ENCODE measurements around the gene KCNH2.

The KCNH2 gene

DNA sequence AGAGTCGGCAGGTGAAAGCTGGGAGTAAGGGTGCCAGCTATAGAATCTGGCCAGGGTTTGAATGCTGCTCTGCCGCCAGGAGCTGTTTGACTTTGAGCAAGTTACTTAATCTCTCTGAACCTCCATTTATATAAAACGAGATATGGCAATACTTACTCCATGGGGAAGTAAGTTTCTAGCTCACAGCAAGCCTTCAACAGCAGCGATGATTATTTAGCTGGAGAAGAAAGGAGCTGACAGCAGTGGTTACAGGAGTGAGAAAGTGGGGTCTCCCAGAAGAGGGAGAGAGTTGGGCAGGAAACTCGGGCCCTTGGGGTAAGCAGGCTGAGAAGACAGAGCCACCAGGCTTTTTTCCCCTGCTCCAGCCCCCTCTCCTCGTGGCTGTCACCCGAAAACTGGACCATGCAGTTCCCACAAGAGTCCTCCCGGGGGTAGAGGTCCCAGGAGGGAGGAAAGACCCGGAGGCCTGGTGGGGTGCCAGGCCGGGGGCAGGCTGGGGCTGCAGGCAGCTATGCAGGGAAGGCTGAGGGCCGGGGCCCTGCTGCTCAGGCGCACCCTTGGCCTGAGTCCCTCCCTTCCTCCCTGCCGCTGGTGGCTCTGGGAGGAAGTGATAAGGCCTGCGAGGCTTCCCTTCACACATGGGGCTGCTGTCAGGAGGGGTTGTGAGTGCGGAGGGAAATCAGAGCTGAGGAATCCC, 16.2 kb upstream of the KCNH2 start:
- DNase-seq, result no peak

DNA sequence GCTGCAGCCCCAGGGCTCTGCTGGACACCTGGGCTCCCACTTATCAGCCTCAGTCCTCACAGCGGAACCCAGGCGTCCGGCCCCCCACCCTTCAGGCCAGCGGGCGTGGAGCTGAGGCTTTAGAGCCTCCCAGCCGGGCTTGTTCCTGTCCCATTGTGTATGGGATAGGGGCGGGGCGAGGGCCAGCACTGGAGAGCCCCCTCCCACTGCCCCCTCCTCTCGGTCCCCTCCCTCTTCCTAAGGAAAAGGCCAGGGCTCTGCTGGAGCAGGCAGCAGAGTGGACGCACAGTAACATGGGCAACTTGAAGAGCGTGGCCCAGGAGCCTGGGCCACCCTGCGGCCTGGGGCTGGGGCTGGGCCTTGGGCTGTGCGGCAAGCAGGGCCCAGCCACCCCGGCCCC, 15.4 kb upstream of the KCNH2 start:
- no peak for DNase-seq

DNA sequence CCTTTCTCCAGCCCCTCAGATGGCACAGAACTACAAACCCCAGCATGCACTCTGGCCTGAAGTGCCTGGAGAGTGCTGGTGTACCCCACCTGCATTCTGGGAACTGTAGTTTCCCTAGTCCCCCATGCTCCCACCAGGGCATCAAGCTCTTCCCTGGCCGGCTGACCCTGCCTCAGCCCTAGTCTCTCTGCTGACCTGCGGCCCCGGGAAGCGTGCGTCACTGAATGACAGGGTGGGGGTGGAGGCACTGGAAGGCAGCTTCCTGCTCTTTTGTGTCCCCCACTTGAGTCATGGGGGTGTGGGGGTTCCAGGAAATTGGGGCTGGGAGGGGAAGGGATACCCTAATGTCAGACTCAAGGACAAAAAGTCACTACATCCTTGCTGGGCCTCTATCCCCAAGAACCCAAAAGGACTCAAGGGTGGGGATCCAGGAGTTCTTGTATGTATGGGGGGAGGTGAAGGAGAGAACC, 14.7 kb upstream of the KCNH2 start:
- DNase-seq, result no peak

DNA sequence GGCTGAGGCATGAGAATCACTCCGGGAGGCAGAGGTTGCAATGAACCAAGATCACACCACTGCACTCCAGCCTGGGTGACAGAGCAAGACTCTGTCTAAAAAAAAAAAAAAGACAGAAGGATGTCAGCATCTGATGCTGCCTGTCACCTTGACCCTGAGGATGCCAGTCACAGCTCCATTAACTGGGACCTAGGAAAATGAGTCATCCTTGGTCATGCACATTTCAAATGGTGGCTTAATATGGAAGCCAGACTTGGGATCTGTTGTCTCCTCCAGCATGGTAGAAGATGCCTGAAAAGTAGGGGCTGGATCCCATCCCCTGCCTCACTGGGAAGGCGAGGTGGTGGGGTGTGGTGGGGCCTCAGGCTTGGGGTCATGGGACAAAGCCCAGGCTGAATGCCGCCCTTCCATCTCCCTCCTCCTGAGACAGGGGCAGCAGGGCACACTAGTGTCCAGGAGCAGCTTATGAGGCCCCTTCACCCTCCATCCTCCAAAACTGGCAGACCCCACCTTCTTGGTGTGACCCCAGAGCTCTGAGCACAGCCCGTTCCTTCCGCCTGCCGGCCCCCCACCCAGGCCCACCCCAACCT, 14.0 kb upstream of the KCNH2 start:
- DNase-seq, result no peak

DNA sequence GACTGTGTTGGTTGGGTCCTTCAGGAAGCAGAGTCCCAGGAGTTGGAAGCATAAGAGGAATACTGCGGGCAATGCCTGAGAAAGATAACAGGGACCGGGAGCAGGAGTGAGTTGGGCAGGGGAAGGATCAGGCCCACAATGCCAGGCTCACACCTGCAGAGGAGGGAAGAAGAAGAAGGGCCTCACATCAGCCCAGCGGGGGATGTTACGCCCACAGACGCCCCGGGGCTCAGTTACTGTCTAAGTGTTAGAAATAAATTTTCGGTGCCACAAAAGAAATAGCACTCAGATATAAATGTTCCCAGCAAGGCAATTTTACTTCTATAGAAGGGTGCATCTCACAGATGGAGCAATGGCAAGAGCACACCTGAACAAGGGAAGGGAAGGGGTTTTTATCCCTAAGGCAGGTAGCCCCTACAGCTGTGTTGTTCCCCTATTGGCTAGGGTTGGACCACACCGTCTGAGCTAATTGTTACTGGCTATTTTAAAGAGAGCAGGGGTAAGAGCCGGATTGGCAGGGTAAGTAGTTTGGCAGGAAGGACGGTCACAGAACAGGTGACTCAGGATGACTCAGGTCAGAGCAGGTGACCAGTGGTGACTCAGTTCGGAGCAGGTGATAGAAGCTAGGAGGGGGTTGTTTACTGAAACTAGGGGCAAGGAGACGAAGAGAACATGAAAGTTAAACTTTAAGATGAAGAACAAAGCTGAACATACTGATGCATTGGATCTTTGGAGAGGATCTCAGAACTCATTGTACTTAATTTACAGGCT, 12.5 kb upstream of the KCNH2 start, which contains the start of gene NOS3:
TSS of gene NOS3 (plus strand) at position 602 of the 771 bp plus-strand sequence. CDS start 2,787 bp downstream, outside the sequence.
- no peak for DNase-seq

DNA sequence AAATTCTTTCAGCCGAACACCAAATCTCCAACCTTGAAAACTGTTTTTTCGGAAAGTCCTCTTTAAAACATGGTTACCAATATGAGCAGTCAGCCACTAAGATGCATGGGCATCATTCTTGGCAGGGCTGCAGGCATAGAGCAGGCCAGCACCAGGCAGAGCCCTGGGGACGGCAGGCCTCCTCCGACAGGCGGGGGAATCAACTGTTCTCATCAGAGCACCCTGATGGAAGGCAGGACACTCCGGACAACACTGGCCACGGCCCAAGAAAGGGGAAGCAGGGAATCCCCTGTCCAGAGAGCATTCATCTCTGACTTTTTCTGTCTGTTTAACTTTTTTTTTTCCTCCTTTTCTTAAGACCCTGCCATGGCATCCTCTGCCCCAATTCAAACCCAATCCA, 11.3 kb upstream of the KCNH2 start:
- no peak for DNase-seq

DNA sequence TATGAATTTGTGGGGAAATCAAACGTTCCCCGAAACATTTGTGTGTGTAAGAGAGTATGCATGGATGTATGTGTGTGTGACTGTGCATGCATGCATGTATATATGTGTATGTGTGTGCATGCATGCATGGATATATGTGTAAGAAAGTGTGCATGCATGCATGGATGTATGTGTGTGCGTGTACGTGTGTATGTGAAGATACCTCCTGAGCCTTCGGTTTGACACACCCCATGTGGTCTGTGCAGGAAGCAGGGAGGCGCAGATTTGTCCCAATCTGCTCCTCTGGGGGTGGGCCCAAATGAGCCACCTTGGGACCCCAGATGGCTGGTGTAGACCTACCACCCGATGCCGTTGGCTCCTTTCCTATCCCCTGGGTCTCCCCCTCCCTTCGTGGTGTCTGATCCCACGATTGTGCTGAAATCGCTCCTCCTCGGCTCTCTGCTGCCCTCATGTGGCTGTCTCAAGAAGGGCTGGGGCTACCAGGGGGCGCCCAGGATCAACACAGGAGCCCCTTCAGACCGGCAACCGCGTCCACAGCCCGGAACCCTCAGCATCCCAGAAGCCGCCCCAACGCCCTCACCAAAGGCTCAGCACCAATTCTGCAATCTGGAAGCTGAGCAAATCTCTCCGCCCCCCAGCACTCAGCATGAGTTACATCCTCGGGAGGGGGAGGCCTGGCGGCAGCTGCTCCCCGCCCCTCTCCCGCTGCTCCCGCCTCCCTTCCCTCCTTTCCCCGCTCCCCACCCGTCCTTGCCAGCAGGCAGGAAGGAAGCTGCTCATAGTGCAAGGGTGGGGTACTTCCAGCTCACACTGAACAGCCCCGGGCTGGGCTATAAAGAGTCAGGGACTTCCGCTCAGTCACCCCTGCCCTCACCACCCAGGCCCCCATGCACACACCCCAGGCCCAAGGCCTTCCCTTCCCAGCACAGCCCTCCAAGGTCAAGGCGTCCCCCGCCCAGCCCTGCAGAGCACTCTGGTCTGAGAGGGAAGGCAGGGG, 10.4 kb upstream of the KCNH2 start:
- DNase-seq, result peak; percentile 43

DNA sequence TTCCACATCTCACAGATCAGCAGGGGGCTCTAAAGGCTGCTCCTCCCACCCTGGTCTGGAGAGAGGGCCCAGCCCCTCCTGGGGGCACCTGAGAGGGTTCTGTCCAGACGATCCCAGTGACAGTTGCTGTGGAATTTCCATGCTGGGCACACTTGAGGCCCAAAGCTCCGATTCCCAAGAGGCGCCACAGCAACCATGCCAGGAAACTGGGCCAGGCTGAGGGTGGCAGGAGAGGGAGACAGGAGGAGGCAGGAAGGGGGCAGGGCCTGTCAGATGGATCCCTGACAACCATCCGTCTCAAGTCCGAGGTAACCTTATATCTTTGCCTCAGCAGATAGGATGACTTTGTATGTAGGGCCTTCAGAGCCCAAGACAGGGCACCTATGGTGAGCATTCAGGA, 8.4 kb upstream of the KCNH2 start:
- no peak for DNase-seq

DNA sequence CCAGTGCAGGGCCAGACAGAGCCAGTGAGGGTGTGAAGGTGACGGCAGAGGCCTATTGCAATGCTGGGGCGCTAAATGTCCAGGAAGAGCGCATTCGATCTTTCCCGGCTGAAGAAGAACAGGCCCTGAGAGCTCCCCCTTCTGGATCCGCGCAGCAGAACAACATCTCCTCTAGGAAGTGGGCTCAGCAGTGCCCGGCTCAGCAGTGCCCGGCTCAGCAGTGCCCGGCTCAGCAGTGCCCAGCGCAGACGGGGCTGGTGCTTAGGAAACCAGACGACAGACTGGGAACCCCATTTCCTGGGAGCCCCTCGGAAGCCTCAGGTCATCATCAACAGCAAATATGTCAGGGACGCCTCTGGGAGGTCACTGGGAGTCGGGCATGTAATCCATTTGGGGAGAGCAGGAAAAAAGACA, 8.0 kb upstream of the KCNH2 start:
- DNase-seq, result peak; percentile 66

DNA sequence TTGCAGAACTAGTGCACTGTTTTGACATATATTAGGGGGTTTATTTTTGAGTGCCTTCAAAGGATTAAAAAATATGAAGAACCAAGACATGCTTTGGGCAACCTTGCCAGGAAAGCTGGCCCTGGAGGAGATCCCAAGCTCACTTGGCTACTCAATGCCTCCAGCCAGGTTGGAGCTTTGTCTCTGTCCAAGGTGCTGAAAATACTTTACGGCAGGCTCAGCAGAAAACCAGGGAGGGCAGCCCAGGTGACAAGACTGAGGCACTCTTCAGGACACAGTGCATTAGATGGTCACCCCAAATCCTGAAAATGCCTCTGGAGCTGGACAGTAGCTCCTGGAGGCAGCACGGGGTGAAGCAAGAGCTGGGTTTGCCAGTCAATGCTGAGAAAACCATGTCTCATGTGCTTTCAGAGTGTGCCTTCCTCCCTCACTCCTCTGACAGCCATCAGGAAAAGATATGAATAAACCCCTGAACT, 5.8 kb upstream of the KCNH2 start:
- no peak for DNase-seq

DNA sequence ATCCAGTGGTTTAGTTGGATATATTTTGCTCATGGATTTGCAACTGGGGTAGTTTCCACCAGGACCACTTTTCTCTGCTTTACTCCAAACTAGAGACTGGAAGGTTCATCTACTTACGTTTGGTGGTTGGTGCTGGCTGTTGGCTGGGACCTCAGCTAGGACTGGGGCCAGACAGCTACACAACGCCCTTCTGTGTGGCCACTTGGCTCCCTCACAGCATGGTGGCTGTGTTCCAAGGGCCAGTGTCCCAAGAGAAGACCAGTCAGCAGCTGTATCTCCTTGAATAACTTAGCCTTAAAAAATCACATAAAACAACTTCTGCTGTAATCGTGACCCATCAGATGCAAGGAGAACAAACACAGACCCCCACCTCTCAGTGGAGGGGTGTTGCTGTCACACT, 4.2 kb upstream of the KCNH2 start:
- no peak for DNase-seq

DNA sequence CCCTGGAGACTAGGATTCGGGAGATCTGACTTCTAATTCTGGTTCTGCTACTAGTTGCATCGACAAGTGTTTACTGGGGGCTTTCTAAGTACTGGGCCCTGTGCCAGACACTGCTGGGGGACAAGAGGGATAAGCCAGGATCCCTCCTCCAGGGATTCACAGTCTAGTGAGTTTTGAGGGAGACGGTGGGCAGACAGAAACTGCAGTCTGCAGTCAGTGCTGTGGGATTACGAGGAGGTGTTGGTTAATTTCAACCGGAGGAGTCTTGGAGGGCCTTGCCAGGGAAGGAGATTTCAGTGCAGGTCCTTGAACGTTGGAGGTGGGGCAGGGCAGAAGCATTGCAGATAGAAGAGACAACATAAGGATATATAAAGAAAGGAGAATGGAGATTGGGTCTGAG, 3.5 kb upstream of the KCNH2 start:
- DNase-seq, result no peak

DNA sequence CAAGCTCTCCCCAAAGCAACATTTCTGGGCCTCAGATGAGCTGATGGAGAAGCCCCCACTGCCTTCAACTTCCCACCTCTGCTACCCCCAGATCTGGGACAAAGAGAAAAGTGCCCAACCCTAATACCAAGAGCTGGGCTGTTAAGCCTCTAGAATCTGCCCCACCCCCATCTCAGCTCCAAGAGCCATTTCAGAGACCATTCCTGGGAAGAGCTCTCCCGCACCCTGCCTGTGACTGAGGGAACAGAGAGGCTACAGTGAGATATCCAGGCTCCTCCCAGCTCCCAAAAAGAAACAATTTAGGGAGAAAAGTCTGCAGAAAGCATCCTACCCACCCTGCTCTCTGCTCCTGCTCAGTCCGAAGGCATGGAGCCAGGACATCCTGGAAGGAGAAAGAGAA, 2.5 kb upstream of the KCNH2 start:
- no peak for DNase-seq

DNA sequence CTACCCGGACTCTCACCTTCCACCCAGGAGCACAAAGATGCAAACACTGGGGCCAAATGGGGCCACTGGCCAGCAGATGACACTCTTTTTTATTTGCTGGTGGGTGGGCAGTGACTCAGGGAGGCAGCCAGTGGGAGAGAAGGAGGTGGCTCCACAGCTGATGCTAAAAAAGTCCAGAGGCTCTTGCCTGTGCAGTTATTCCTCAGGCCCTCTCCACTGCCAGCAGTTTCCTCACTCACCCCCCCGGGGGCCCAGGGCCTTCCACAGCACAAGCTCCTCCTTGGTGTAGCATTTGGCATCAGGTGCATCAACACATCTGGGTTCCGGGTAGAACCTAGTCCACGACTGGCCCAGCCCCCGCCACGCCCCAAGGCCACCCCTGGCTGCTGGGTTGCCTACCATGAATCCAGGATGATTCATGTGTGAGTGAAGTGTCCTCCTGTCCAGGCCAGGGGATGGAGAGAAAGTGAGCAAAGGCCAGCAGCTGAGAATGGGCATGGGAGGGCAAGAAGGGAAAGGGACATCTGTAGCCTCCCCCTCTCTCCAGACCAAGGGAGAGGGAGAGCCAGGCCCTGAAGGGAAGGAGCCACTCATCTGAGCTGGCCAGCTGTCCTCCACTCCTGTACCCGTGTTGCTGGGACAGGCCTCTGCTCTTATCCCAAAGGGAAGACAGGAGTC, 1.7 kb upstream of the KCNH2 start:
- DNase-seq, result no peak

DNA sequence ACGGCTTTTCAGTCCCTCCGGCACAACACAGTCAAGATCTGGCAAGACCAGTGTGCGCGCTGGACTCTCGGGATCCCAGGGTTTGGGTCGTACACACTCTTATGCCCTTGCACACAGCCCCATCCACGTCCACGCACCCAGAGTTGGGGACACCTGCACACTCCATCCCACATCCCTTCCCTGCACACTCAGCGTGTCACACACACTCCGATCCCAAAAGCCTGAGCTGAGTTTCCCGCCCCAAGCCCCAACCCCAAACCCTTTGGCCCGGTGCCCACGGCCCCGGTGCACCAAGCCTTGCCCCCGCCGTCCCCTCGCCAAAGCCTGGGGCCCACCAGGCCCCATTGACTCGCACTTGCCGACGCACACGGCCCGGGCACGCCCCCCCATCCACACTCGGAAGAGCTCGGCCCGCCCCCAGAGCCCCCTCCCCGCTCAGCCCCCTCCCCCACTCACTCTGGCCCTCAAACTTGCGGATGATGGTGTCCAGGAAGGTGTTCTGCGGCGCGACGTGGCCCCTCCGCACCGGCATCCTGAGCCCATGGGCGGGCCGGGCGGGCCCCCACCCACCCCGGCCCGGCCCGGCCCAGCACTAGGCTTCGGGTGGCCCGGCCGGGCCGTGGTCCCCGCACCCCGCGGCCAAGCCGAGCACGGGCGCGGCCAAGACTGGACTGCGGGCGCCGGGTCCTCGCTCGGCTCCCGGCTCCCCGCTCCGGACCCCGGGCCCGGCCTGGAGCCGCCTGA, 567 bp downstream of the KCNH2 start:
- DNase-seq, result no peak

DNA sequence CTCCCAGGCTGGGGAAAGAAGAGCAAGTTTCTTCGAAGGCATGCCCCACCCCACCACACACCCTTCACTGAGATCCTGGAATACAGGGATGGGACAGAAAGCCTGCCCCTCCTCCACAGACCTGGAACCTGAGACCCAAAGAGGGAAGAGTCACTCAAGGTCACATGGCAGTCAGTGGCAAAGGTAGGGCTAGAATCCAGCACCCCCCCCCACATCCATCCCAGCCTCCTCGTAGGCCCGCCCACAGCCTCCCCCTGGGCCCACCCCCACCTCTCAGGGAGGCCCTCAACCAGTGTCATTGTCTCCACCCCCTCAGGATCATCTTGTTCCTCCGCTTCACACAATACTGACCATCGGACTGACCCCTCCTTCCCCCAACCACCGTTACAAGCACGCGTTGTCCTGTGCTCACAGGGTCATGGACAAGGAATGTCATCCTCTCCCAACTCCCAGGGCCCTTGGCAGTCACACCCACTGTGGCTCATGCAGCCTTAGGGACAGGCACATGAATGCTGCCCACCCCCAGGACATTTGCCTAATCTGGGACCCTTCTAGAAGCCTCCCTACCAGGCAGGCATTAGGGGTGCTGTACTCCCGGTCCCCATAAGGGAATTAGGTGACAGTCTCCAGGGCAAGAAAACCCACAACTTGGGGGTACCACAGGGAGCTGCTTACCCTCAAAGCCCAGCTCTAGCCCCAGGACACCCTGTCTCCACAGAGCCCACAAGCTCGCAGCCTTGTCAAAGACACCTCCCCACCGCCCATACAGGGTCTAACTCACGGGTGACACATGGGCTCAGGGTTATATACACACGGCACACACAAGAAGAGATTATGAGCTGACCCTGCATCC, 1.4 kb downstream of the KCNH2 start:
- no peak for DNase-seq

DNA sequence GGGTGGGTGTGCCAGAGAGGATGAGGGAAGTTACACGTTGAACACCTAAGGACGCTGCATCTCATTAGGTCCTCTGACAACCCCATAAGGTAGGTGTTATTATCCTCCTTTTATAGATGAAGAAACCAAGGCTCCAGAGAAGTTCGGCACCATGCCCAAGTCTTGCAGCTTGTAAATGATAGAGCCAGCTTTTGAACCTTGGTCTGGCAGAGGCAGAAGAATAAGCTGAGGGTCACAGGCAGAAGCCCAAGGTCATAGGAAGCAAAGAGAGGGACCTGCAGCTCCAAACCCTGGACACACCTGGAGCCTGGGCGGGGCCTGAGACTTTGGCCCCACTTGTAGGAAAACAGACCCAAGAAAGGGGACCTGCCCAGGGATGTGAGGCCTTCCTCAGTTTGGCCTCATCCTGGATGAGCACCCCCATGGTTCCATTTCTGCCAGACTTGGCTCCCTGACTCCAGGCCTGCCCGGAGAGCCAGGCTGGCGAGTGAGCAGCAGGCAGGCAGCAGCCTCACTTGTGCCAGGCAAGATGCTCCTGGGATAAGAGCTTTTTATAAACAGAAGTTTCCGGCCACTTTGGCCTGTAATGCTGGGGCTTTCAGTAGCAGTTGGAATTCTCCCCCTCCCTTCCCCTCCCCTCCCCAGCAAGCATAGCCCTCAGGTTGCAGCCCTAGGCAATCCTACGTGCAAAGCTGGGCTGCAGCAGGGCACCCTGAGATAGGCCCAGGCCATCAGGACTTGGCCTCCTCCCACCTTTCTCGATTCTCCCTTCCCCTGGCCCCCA, 2.4 kb downstream of the KCNH2 start:
- no peak for DNase-seq

DNA sequence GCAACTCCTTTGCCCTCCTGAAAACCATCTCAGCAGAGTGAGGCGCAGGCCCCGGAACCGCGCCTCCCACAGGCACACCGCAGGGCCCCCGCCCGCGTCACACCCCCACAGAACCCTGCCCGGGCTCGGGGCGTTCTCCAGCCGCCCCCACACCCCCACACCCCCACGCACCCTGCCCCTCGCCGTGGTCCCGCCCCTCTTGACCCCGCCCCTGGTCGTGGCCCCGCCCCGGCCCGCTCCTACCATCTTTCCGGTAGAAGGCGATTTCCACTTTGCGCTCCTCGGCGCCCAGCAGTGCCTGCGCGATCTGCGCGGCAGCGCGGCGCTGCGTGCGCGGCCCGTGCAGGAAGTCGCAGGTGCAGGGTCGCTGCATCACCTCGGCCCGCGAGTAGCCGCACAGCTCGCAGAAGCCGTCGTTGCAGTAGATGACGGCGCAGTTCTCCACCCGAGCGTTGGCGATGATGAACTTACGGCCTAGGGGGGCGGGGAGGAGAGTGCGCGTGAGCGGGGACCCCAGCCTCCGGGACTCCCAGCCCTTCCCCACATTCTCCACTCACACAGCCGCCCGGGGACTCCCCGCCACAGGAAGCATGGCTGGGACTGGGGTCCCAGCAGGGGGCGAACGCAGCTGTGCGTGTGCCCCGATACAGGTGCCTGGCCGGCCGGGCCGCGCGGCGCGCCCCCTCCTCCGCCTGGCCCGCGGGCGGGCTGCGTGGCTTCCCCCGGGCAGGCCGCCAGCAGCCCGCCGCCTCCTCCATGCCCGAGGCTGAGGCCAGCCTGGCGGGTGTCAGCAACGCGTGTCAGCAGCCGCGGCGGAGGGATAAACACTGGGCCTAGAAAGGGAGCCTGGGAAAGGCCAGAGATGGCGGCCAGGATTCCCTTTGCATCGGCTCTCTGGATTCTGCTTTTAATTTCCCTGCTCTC, 3.4 kb downstream of the KCNH2 start:
- DNase-seq, result peak; percentile 58
